ENCODE data around the gene FAM20A.

DNA sequence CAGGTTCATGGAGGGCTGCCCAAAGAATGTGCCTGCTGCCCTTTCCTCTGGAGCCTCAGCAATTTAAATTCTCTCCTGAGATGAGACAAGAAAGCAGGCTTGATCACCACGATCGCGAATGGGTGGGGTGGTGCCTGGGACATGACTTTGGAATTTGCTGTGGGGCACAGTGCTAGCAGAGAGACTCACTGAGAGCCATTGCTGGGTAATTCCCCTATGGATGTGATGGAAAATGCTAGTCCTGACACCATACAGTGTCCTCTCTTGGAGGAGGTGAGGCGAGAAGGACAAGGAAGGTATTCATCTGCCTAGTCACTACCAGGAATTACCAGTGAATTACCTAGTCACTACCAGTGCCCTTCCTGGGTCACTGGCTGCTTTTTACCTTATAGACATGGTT is 15.5 kb downstream of the FAM20A start:
- TF ChIP-seq TEAD4 (IDR thresholded peaks at IDR 0.05) = no peak
- TF ChIP-seq, protein P1, sequence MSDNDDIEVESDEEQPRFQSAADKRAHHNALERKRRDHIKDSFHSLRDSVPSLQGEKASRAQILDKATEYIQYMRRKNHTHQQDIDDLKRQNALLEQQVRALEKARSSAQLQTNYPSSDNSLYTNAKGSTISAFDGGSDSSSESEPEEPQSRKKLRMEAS (IDR thresholded peaks at IDR 0.05) = no peak
